MCF 10A (cell line): ENCODE data around the gene TRIM71. TPM values are rescaled to one million over a fixed set of nuclear protein-coding genes. Genes with fewer than 3 reads are reported as not detected.

Experiments used
- BruUV-seq: library from RNA; stranded (reverse); fragments of 400-500 nt; replicated peaks from 2 replicates; lab custom pipeline; 2021; lab: Mats Ljungman, UMichigan
- CTCF ChIA-PET: fragments of 300-600 bp; sonication (Branson Sonifier 250); formaldehyde crosslinking; extraction: SDS; loops from one replicate; lab custom pipeline; 2021; ENCODE audit warnings: antibody characterized with exemption, inconsistent platforms; lab: Yijun Ruan, JAX
- POLR2A ChIA-PET: fragments of 300-600, 350-650 bp; sonication (Branson Sonifier 250); formaldehyde crosslinking; extraction: SDS; loops from one replicate; lab custom pipeline; 2020; ENCODE audit warnings: antibody characterized with exemption, inconsistent platforms; lab: Yijun Ruan, JAX
- DNase-seq: peaks from one replicate; pipeline ENCODE4 v3.0.0-alpha.2; 2018; ENCODE audit not compliant: unreplicated experiment
- H3K27ac Mint-ChIP-seq: one replicate; pipeline ENCODE4 v1.8.0; 2022; ENCODE audit warnings: mild to moderate bottlenecking, low read depth, mixed read lengths; ENCODE audit not compliant: unreplicated experiment
- H3K27me3 Mint-ChIP-seq: one replicate; pipeline ENCODE4 v1.8.0; 2022; ENCODE audit warnings: mixed read lengths; ENCODE audit not compliant: insufficient read depth, unreplicated experiment
- H3K36me3 Mint-ChIP-seq: one replicate; pipeline ENCODE4 v1.8.0; 2022; ENCODE audit warnings: mild to moderate bottlenecking, moderate library complexity, mixed read lengths; ENCODE audit not compliant: insufficient read depth, unreplicated experiment
- H3K4me1 Mint-ChIP-seq: one replicate; pipeline ENCODE4 v1.8.0; 2022; ENCODE audit warnings: mixed read lengths; ENCODE audit not compliant: insufficient read depth, unreplicated experiment
- H3K4me3 Mint-ChIP-seq: one replicate; pipeline ENCODE4 v1.8.0; 2022; ENCODE audit warnings: mild to moderate bottlenecking, moderate library complexity, mixed read lengths; ENCODE audit not compliant: unreplicated experiment
- H3K9me3 Mint-ChIP-seq: one replicate; pipeline ENCODE4 v1.8.0; 2022; ENCODE audit warnings: mixed read lengths; ENCODE audit not compliant: unreplicated experiment
- CTCF ChIP-seq: fragments of 200-600 bp; IDR thresholded peaks from one replicate; pipeline ENCODE4 v1.8.0; 2022; ENCODE audit warnings: antibody characterized with exemption, mild to moderate bottlenecking; ENCODE audit not compliant: unreplicated experiment
- intact Hi-C: fragments of 100-400 bp; cut with micrococcal nuclease; formaldehyde crosslinking; loops from 2 replicates; pipeline ENCODE4 v1.14.1; 2022
- total RNA-seq: library from RNA; stranded (reverse); gene quantifications from 2 replicates; pipeline ENCODE4 v1.2.3, GENCODE V29; 2022

Gene TRIM71
- total RNA-seq, 1 experiment from 2014 or later = 0.05 TPM

GRCh38 chr3:32873531-32874130, 55.8 kb downstream of the TRIM71 start:
- Mint-ChIP-seq H3K4me3 (no peak overlapping the region), H3K9me3 (no peaks in the 10 kb centered on the region), H3K36me3 (peaks cover 6% of the 10 kb centered on the region), H3K27ac (peak overlapping the region; percentile 19), H3K4me1 (peaks cover 22% of the 10 kb centered on the region), H3K27me3 (no peaks in the 10 kb centered on the region)
- POLR2A ChIA-PET = interaction anchor here (0.6 to 2.0 kb wide), 10 partner anchors 12 to 225 kb away, joined by 3 to 11 read pairs (median 4); no protein-coding TSS in a partner anchor
- CTCF ChIA-PET = interaction anchor here (0.6 to 1.5 kb wide), 10 partner anchors 9 to 146 kb away, joined by 3 to 6 read pairs (median 3); no protein-coding TSS in a partner anchor
- DNase-seq = peak; percentile 18
- BruUV-seq = no TSS peak
- no peak for TF ChIP-seq CTCF
- intact Hi-C loops = no loop called here

GRCh38 chr3:32876920-32877319, 59.1 kb downstream of the TRIM71 start:
- peaks cover 22% of the 10 kb centered on the region for H3K4me1 Mint-ChIP-seq
- no peaks in the 10 kb centered on the region for H3K9me3 Mint-ChIP-seq
- BruUV-seq = no TSS peak
- H3K27me3 Mint-ChIP-seq = no peaks in the 10 kb centered on the region
- H3K36me3 Mint-ChIP-seq = no peaks in the 10 kb centered on the region
- DNase-seq = no peak
- intact Hi-C loops = no loop called here
- ChIA-PET POLR2A (interaction anchor here (0.8 kb wide), 1 partner anchor 50 kb away, joined by 3 read pairs; no protein-coding TSS in a partner anchor), CTCF (no interaction called here)
- H3K27ac Mint-ChIP-seq = no peak overlapping the region
- H3K4me3 Mint-ChIP-seq = no peak overlapping the region
- TF ChIP-seq CTCF = no peak

GRCh38 chr3:32877598-32877997, 59.8 kb downstream of the TRIM71 start:
- no peak overlapping the region for H3K4me3 Mint-ChIP-seq
- peaks cover 17% of the 10 kb centered on the region for H3K4me1 Mint-ChIP-seq
- H3K27me3 Mint-ChIP-seq = no peaks in the 10 kb centered on the region
- BruUV-seq = no TSS peak
- intact Hi-C loops = no loop called here
- no peak for TF ChIP-seq CTCF
- H3K27ac Mint-ChIP-seq = no peak overlapping the region
- H3K36me3 Mint-ChIP-seq = no peaks in the 10 kb centered on the region
- H3K9me3 Mint-ChIP-seq = no peaks in the 10 kb centered on the region
- no peak for DNase-seq
- ChIA-PET CTCF (no interaction called here), POLR2A (no interaction called here)

- Mint-ChIP-seq H3K4me3 (no peak overlapping the region), H3K27me3 (no peaks in the 10 kb centered on the region), H3K4me1 (peaks cover 8% of the 10 kb centered on the region), H3K9me3 (no peaks in the 10 kb centered on the region), H3K27ac (no peak overlapping the region), H3K36me3 (no peaks in the 10 kb centered on the region)
- no peak for DNase-seq
- no peak for TF ChIP-seq CTCF
- intact Hi-C loops = no loop called here
- no TSS peak for BruUV-seq
- ChIA-PET POLR2A (no interaction called here), CTCF (interaction anchor here (0.7 kb wide), 1 partner anchor 582 kb away, joined by 3 read pairs; no protein-coding TSS in a partner anchor)
These were observed 62.4 kb downstream of the TRIM71 start for GRCh38 chr3:32880225-32880624.
